Progenitor cell of endocrine pancreas (in vitro differentiated cells): ENCODE measurements around the gene ZNF608. TPM values are rescaled to one million over a fixed set of nuclear protein-coding genes. Genes with fewer than 3 reads are reported as not detected.

ENCODE experiments used
- DNase-seq: peaks from one replicate; pipeline ENCODE4 v3.0.0; 2021; ENCODE audit warnings: low spot score; ENCODE audit not compliant: unreplicated experiment
- H3K27ac Mint-ChIP-seq: 2 replicates; pipeline ENCODE4 v1.8.0; 2021; ENCODE audit warnings: mild to moderate bottlenecking, moderate library complexity, mixed read lengths
- H3K27me3 Mint-ChIP-seq: 2 replicates; pipeline ENCODE4 v1.8.0; 2021; ENCODE audit warnings: mixed read lengths
- H3K36me3 Mint-ChIP-seq: 2 replicates; pipeline ENCODE4 v1.8.0; 2022; ENCODE audit warnings: mixed read lengths; ENCODE audit not compliant: insufficient read depth
- H3K4me1 Mint-ChIP-seq: 2 replicates; pipeline ENCODE4 v1.8.0; 2021; ENCODE audit warnings: low read depth, mixed read lengths
- H3K4me3 Mint-ChIP-seq: 2 replicates; pipeline ENCODE4 v1.8.0; 2021; ENCODE audit warnings: low read depth, mild to moderate bottlenecking, moderate library complexity, mixed read lengths
- H3K9me3 Mint-ChIP-seq: 2 replicates; pipeline ENCODE4 v1.8.0; 2021; ENCODE audit warnings: low read depth, mixed read lengths
- CTCF ChIP-seq: fragments of 200-600 bp; sonication (generic); IDR thresholded peaks from one replicate; pipeline ENCODE4 v1.5.0; 2021; ENCODE audit warnings: antibody characterized with exemption, mild to moderate bottlenecking; ENCODE audit not compliant: unreplicated experiment
- total RNA-seq: library from RNA; stranded (reverse); gene quantifications from 2 replicates; pipeline ENCODE4 v1.2.1, GENCODE V29; 2021

Gene ZNF608
- total RNA-seq, 1 donor from 2014 or later = 148 TPM

DNA sequence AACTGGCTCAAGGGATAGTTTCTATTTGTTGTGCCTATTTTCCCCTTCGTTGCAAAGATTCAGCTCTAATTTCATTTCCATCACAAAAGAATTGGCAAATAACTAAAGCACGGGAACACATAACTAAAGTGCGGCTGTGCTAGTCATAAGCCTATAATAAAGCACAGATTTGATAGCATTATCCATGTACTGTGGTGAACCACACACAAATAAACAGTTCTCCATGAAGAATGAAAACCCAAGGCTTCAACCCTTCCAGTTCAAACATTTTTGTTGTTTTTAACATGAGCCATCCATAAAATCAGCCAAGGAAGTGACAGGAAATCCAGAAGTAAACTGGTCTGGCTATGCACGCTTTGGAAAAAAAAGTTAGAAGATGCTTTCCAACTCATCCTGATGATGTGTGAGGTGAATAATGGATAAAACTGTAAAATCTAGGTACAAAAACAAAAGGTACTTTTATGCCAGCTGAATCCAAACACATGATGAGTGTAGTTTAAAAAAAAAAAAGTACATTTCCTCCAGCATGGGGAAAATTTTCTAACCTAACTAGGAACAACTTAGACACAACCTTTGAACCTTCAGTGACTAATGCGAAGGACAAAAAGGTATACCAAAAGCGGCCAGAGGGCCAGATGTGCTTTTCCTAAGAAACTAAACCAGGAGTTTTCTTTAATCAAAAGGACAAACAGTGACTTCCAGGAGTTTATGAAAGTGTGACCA, 10.2 kb downstream of the ZNF608 start:
- Mint-ChIP-seq H3K4me3 (peak overlapping the region; percentile 0), H3K4me1 (peaks cover 88% of the 10 kb centered on the region), H3K36me3 (peaks cover 2% of the 10 kb centered on the region), H3K9me3 (no peaks in the 10 kb centered on the region), H3K27me3 (no peaks in the 10 kb centered on the region), H3K27ac (peak overlapping the region; percentile 57)
- TF ChIP-seq CTCF = no peak
- no peak for DNase-seq

DNA sequence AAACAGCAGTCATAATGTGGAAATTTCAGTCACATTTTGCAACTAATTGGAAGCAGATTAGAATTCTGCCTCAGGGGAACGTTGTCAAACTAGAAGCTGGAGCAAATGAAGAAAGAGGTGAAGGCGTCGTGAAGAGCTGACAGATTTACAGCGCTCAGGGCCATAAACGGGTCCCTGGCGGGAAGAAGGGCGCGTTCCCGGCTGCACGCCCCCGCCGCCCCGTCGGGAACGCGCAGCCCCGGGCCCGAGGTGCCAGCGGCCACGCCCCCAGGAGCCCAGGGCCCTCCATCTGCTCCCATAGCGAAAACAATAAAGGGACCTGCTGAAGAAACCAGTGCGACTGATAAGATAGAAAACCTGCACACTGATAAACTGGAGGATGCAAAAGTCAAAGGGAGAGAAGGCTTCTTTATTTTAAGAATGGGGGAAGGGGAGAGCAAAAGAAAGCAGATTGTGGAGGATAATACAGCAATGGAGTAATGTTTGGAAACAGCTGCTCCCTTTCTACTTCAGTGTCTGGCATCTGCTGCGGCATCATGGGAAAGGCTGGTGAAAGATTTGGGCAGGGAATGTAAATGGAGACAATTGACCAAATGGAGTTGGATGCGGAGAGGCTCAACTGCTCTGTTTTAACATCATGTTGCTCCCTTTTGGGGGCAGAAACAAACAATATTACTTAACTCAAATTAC, 11.1 kb downstream of the ZNF608 start:
- peaks cover 87% of the 10 kb centered on the region for H3K4me1 Mint-ChIP-seq
- H3K36me3 Mint-ChIP-seq = peaks cover 2% of the 10 kb centered on the region
- TF ChIP-seq CTCF = no peak
- peak overlapping the region; percentile 14 for H3K4me3 Mint-ChIP-seq
- H3K27ac Mint-ChIP-seq = peak overlapping the region; percentile 57
- no peaks in the 10 kb centered on the region for H3K27me3 Mint-ChIP-seq
- no peaks in the 10 kb centered on the region for H3K9me3 Mint-ChIP-seq
- peak; percentile 30 for DNase-seq

DNA sequence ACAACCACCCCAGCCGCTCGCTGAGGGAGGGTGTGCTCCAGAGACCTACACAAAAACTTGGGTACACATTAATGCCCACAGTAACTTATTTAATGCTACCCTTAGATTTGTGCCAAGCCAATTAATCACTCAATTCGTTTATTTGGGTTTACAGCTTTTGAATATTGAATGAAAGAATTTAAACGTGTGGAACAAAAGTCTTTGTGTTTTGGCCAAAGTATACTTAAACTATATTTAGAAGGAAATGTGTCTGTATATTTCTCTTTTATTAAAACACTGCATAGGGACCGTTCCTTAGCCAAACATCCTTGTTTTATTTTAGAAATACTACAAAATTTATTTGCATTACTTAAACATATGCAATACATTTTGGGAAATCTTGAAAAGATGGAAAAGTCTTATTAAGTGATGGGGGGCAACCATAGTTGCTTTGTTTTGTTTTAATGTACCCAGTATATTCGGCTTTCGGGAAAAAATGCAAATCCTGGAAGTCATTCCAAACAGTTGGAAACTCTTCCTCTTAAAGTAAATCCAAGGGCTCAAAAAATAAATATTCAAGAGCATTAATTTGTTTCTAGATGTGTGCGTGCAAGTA, 11.8 kb downstream of the ZNF608 start:
- H3K27ac Mint-ChIP-seq = peak overlapping the region; percentile 21
- H3K4me1 Mint-ChIP-seq = peaks cover 87% of the 10 kb centered on the region
- DNase-seq = no peak
- peak overlapping the region; percentile 14 for H3K4me3 Mint-ChIP-seq
- no peak for TF ChIP-seq CTCF
- peaks cover 2% of the 10 kb centered on the region for H3K36me3 Mint-ChIP-seq
- no peaks in the 10 kb centered on the region for H3K9me3 Mint-ChIP-seq
- no peaks in the 10 kb centered on the region for H3K27me3 Mint-ChIP-seq

GRCh38 chr5:124733329-124733650, 13.1 kb downstream of the ZNF608 start:
- Mint-ChIP-seq H3K9me3 (no peaks in the 10 kb centered on the region), H3K36me3 (peaks cover 3% of the 10 kb centered on the region), H3K27ac (no peak overlapping the region), H3K4me1 (peaks cover 80% of the 10 kb centered on the region), H3K4me3 (no peak overlapping the region), H3K27me3 (no peaks in the 10 kb centered on the region)
- no peak for TF ChIP-seq CTCF
- DNase-seq = no peak

DNA sequence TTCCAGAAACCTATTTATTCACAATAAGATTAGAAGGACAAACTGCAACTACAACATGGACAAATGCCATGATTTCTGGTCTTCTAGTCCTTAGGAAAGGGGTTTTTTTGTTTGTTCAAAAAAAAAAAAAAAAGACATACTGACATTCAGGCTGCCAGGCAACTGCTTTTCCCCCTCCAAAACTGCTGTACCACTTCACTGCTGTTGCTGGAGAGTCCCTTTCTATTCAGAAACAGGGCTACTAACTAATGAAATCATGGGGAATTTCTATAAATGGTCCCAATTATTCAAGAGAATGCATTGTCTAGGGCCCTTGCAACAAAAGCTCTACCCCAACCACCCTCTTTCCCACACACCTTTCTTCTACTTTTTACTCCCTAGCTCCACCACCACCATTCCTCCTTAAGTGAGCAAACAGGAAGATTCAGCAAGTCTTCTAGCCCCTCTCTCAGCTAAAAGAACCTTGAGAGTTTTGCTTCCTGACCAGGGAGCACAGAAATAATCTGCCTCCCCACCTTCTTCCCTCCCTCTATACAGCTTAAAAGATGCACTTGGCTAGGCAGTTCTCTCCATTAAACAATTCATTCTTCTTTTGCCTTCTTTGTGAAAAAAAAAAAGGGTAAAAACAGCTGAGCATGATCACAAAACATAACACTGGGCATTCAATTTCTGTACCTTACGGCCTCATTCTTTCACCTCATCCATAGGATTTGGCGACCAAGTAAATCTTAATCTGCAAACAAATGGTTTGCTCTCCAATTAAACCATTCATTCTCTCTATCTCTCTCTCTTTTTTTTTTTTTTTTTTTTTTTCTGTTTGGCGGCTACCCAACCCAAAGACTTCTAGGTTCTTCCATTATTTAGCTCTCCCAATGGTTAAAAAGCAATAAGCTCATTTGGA, 13.8 kb downstream of the ZNF608 start:
- H3K27ac Mint-ChIP-seq = peak overlapping the region; percentile 76

More for the DNA sequence above, 13.8 kb downstream of the ZNF608 start:
- Mint-ChIP-seq H3K9me3 (no peaks in the 10 kb centered on the region), H3K27me3 (no peaks in the 10 kb centered on the region), H3K4me1 (peaks cover 74% of the 10 kb centered on the region), H3K4me3 (peak overlapping the region; percentile 5), H3K36me3 (peaks cover 3% of the 10 kb centered on the region)
- no peak for DNase-seq
- no peak for TF ChIP-seq CTCF
